Sigmoid colon (tissue), 7 donors: ENCODE measurements around the gene CRISPLD2. TPM values are rescaled to one million over a fixed set of nuclear protein-coding genes. Genes with fewer than 3 reads are reported as not detected.
A peak's percentile ranks its signal among the peaks of the same experiment; 100 is the strongest.

ENCODE experiments used
- DNase-seq: peaks from one replicate; pipeline ENCODE4 v3.0.0-alpha.2; 2019
- H3K27ac ChIP-seq, 4 donors: fragments of 200-600 bp; sonication (generic); one replicate each; pipeline ENCODE4 v1.5.1; 2016 to 2019; ENCODE audit warnings: mild to moderate bottlenecking in 1 of 4
- H3K27me3 ChIP-seq, 3 donors: fragments of 200-600 bp; sonication (generic); one replicate each; pipeline ENCODE4 v1.5.1; 2019; ENCODE audit warnings: mild to moderate bottlenecking in 1 of 3
- H3K36me3 ChIP-seq, 4 donors: fragments of 200-600 bp; sonication (generic); one replicate each; pipeline ENCODE4 v1.5.1; 2016 to 2019
- H3K4me1 ChIP-seq, 4 donors: fragments of 200-600 bp; sonication (generic); one replicate each; pipeline ENCODE4 v1.5.1; 2017 to 2019
- H3K4me3 ChIP-seq, 4 donors: fragments of 200-600 bp; sonication (generic); one replicate each; pipeline ENCODE4 v1.5.1; 2017 to 2019; ENCODE audit warnings: mild to moderate bottlenecking in 2 of 4, moderate library complexity in 1 of 4
- H3K9me3 ChIP-seq, 4 donors: fragments of 200-600 bp in 3 of 4; sonication (generic) in 3 of 4; one replicate each; pipeline versions ENCODE4 v1.5.1 to v1.6.1; 2013 to 2019
- CTCF ChIP-seq, 4 experiments: fragments of 450-650 bp in 3 of 4; fragments of 200-600 bp in 1 of 4; IDR thresholded peaks; one replicate each; pipeline ENCODE4 v1.5.1; 2016 to 2019; ENCODE audit warnings: antibody characterized with exemption in 4 of 4, mild to moderate bottlenecking in 3 of 4, moderate library complexity in 2 of 4
- EP300 ChIP-seq, 4 donors: sonication (generic); formaldehyde crosslinking; IDR thresholded peaks; one replicate each; pipeline ENCODE4 v1.6.1; 2017; ENCODE audit warnings: antibody characterized with exemption in 4 of 4
- POLR2A ChIP-seq, 2 donors: fragments of 450-650 bp; IDR thresholded peaks; one replicate each; pipeline ENCODE4 v1.6.1; 2016; ENCODE audit warnings: antibody characterized with exemption in 2 of 2, mild to moderate bottlenecking in 2 of 2, moderate library complexity in 2 of 2
- POLR2AphosphoS5 ChIP-seq, 4 donors: sonication (generic); formaldehyde crosslinking; IDR thresholded peaks; one replicate each; pipeline ENCODE4 v1.6.1; 2017; ENCODE audit warnings: antibody characterized with exemption in 4 of 4
- WGBS, 2 donors: extraction: QIAGEN DNeasy Blood & Tissue Kit; methylation state at CpG; one replicate each; pipeline ENCODE4 v1.1.7; 2013; 5-methylcytosine and 5-hydroxymethylcytosine counted together
- intact Hi-C: fragments of 100-400 bp; cut with DNase I; formaldehyde crosslinking; loops from one replicate; pipeline ENCODE4 v1.15.1; 2023
- polyA plus RNA-seq, 3 donors: library from polyadenylated mRNA; stranded (reverse); fragments of 200-250 nt; gene quantifications; one replicate each; pipeline ENCODE4 v1.2.3, GENCODE V29; 2013
- total RNA-seq, 4 donors: library from RNA; depleted of rRNA; stranded (reverse); fragments of >200 nt; gene quantifications; one replicate each; pipeline ENCODE4 v1.1.0, GENCODE V29; 2016
- donor health status: healthy with polysubstance abuse.
- donor health status: Bipolar disorder and iron deficiency.
- donor health status: healthy.

CRISPLD2 gene
- total and polyA plus RNA-seq, 7 donors: 3.0 to 545 (median 140) TPM

GRCh38 chr16:84841787-84842300 lies 22.1 kb downstream of the CRISPLD2 start:
- Histone ChIP-seq H3K4me1 (peaks cover 0 to 66% (median 63%) of the 10 kb centered on the region in 4 donors), H3K27me3 (no peaks in the 10 kb centered on the region), H3K27ac (peak overlapping the region; percentile 66 to 100 (median 83)), H3K36me3 (peaks cover 33 to 82% (median 45%) of the 10 kb centered on the region in 4 donors), H3K4me3 (no peak overlapping the region), H3K9me3 (no peaks in the 10 kb centered on the region)
- intact Hi-C loops: no loop called here
- no peak for DNase-seq
- WGBS, 2 donors: 9 to 25% methylated on average over 18 of the region's 18 CpGs
- peak in 1 of 2 donors; percentile 24 for TF ChIP-seq POLR2A (IDR thresholded peaks at IDR 0.05)
- peak in 3 of 4 donors; percentile 41 for TF ChIP-seq POLR2AphosphoS5 (IDR thresholded peaks at IDR 0.05)
- no peak for TF ChIP-seq EP300 (IDR thresholded peaks at IDR 0.05)

- TF ChIP-seq POLR2AphosphoS5 (IDR thresholded peaks at IDR 0.05): peak in 2 of 4 donors; percentile 17 to 50
- no peak for TF ChIP-seq CTCF (IDR thresholded peaks at IDR 0.05)
- no peak for DNase-seq
- peaks cover 39 to 90% (median 51%) of the 10 kb centered on the region in 4 donors for H3K36me3 ChIP-seq
- no peaks in the 10 kb centered on the region for H3K9me3 ChIP-seq
- no peaks in the 10 kb centered on the region for H3K27me3 ChIP-seq
- peaks cover 0 to 60% (median 57%) of the 10 kb centered on the region in 4 donors for H3K4me1 ChIP-seq
- intact Hi-C loops: no loop called here
- 58 to 75% methylated on average over 18 of the region's 18 CpGs for WGBS, 2 donors
- no peak overlapping the region for H3K4me3 ChIP-seq
- peak overlapping the region; percentile 44 to 100 (median 83) for H3K27ac ChIP-seq
These were observed 22.8 kb downstream of the CRISPLD2 start for GRCh38 chr16:84842516-84843148.

GRCh38 chr16:84843149-84844048 lies 23.6 kb downstream of the CRISPLD2 start:
- Histone ChIP-seq H3K4me1 (peaks cover 0 to 52% (median 50%) of the 10 kb centered on the region in 4 donors), H3K9me3 (no peaks in the 10 kb centered on the region), H3K36me3 (peaks cover 36 to 90% (median 57%) of the 10 kb centered on the region in 4 donors), H3K27ac (peak overlapping the region; percentile 44 to 100 (median 83)), H3K4me3 (no peak overlapping the region), H3K27me3 (no peaks in the 10 kb centered on the region)
- no peak for DNase-seq
- intact Hi-C loops: no loop called here
- 72 to 75% methylated on average over 13 of the region's 13 CpGs for WGBS, 2 donors
- no peak for TF ChIP-seq EP300 (IDR thresholded peaks at IDR 0.05)
- peak in 1 of 4 donors; percentile 11 for TF ChIP-seq POLR2AphosphoS5 (IDR thresholded peaks at IDR 0.05)
- TF ChIP-seq POLR2A (IDR thresholded peaks at IDR 0.05): no peak

GRCh38 chr16:84844049-84844350 lies 24.2 kb downstream of the CRISPLD2 start:
- peak overlapping the region; percentile 44 to 100 (median 83) for H3K27ac ChIP-seq
- no peak overlapping the region for H3K4me3 ChIP-seq
- no peaks in the 10 kb centered on the region for H3K9me3 ChIP-seq
- peak; percentile 93 for DNase-seq
- H3K27me3 ChIP-seq: no peaks in the 10 kb centered on the region
- 30 to 62% methylated on average over 5 of the region's 5 CpGs for WGBS, 2 donors
- intact Hi-C loops: no loop called here
- TF ChIP-seq POLR2A (IDR thresholded peaks at IDR 0.05) (no peak), POLR2AphosphoS5 (IDR thresholded peaks at IDR 0.05) (peak in 3 of 4 donors; percentile 64 to 72 (median 67))
- peaks cover 30 to 90% (median 55%) of the 10 kb centered on the region in 4 donors for H3K36me3 ChIP-seq
- peaks cover 0 to 46% (median 44%) of the 10 kb centered on the region in 4 donors for H3K4me1 ChIP-seq

GRCh38 chr16:84844559-84845495 lies 25.0 kb downstream of the CRISPLD2 start:
- Histone ChIP-seq H3K36me3 (peaks cover 28 to 90% (median 51%) of the 10 kb centered on the region in 4 donors), H3K4me1 (peaks cover 0 to 40% (median 36%) of the 10 kb centered on the region in 4 donors), H3K27me3 (no peaks in the 10 kb centered on the region), H3K4me3 (no peak overlapping the region), H3K9me3 (no peaks in the 10 kb centered on the region), H3K27ac (peak overlapping the region in 3 of 4 donors; percentile 68 to 100 (median 98))
- no peak for DNase-seq
- intact Hi-C loops: no loop called here
- WGBS, 2 donors: 89 to 91% methylated on average over 26 of the region's 26 CpGs
- TF ChIP-seq EP300 (IDR thresholded peaks at IDR 0.05) (no peak), POLR2AphosphoS5 (IDR thresholded peaks at IDR 0.05) (peak in 2 of 4 donors; percentile 18 to 35)

- H3K4me3 ChIP-seq: no peak overlapping the region
- intact Hi-C loops: no loop called here
- H3K27me3 ChIP-seq: no peaks in the 10 kb centered on the region
- peaks cover 32 to 90% (median 48%) of the 10 kb centered on the region in 4 donors for H3K36me3 ChIP-seq
- no peaks in the 10 kb centered on the region for H3K9me3 ChIP-seq
- peaks cover 0 to 40% (median 36%) of the 10 kb centered on the region in 4 donors for H3K4me1 ChIP-seq
- peak overlapping the region in 3 of 4 donors; percentile 68 to 100 (median 98) for H3K27ac ChIP-seq
- DNase-seq: no peak
- peak; percentile 43 to 66 (median 53) for TF ChIP-seq POLR2AphosphoS5 (IDR thresholded peaks at IDR 0.05)
- TF ChIP-seq EP300 (IDR thresholded peaks at IDR 0.05): no peak
- no peak for TF ChIP-seq CTCF (IDR thresholded peaks at IDR 0.05)
- TF ChIP-seq POLR2A (IDR thresholded peaks at IDR 0.05): no peak
- WGBS, 2 donors: 56 to 77% methylated on average over 14 of the region's 14 CpGs
These were observed 25.8 kb downstream of the CRISPLD2 start for GRCh38 chr16:84845496-84846002.
